OCI-LY7 (cell line): ENCODE results near the gene BRD9. TPM values are rescaled to one million over a fixed set of nuclear protein-coding genes. Genes with fewer than 3 reads are reported as not detected.
"Not testable (repeated sequence)": the region's sequence is repeated elsewhere in the genome, so short reads cannot be mapped to it uniquely, and the experiment has no call there.

Source experiments
- BruUV-seq: library from RNA; stranded (reverse); fragments of 400-500 nt; replicated peaks from 2 replicates; lab custom pipeline; 2021; lab: Mats Ljungman, UMichigan
- CTCF ChIA-PET: fragments of 300-600 bp; sonication (Branson Sonifier 250); formaldehyde crosslinking; loops from one replicate; lab custom pipeline; 2022; ENCODE audit warnings: antibody characterized with exemption; ENCODE audit not compliant: unreplicated experiment; lab: Charles Lee
- POLR2A ChIA-PET: fragments of 300-600 bp; sonication (Branson Sonifier 250); formaldehyde crosslinking; loops from one replicate; lab custom pipeline; 2022; ENCODE audit warnings: antibody characterized with exemption; lab: Charles Lee
- DNase-seq: peaks from one replicate; pipeline ENCODE4 v3.0.0-alpha.2; 2015; ENCODE audit warnings: low spot score
- H2AFZ ChIP-seq: fragments of 200-600 bp; sonication (generic), shearing (Covaris generic); 2 replicates; pipeline ENCODE4 v1.6.1; 2014; ENCODE audit warnings: mild to moderate bottlenecking, antibody characterized with exemption, low read length, moderate library complexity
- H3K27ac ChIP-seq: fragments of 200-600 bp; sonication (generic); 2 replicates; pipeline ENCODE4 v1.5.1; 2014; ENCODE audit warnings: mixed run types, low read depth, mild to moderate bottlenecking, moderate library complexity, low read length, inconsistent platforms; ENCODE audit not compliant: poor library complexity, severe bottlenecking
- H3K36me3 ChIP-seq: fragments of 200-600 bp; sonication (generic); 2 replicates; pipeline ENCODE4 v1.6.1; 2014; ENCODE audit warnings: mild to moderate bottlenecking, antibody characterized with exemption, low read length, moderate library complexity, mixed read lengths; ENCODE audit not compliant: insufficient read depth
- H3K4me1 ChIP-seq: fragments of 200-600 bp; sonication (generic); 2 replicates; pipeline ENCODE4 v1.5.1; 2014; ENCODE audit warnings: mild to moderate bottlenecking, low read length; ENCODE audit not compliant: insufficient read depth, poor library complexity, severe bottlenecking
- H3K4me2 ChIP-seq: fragments of 200-600 bp; sonication (generic); 2 replicates; pipeline ENCODE4 v1.6.1; 2014; ENCODE audit warnings: mild to moderate bottlenecking, low read length
- H3K4me3 ChIP-seq: fragments of 200-600 bp; sonication (generic); 2 replicates; pipeline ENCODE4 v1.5.1; 2014; ENCODE audit warnings: mild to moderate bottlenecking, low read depth, low read length; ENCODE audit not compliant: poor library complexity, severe bottlenecking
- H3K79me2 ChIP-seq: fragments of 200-600 bp; sonication (generic); 2 replicates; pipeline ENCODE4 v1.6.1; 2016; ENCODE audit warnings: low read depth, mild to moderate bottlenecking, low read length, moderate library complexity, mixed read lengths; ENCODE audit not compliant: insufficient read depth
- H3K9me2 ChIP-seq: fragments of 200-600 bp; sonication (generic); 2 replicates; pipeline ENCODE4 v1.6.1; 2016; ENCODE audit warnings: mild to moderate bottlenecking, low read length, mixed read lengths; ENCODE audit not compliant: insufficient read depth
- H3K9me3 ChIP-seq: fragments of 200-600 bp; sonication (generic); 2 replicates; pipeline ENCODE4 v1.6.1; 2014; ENCODE audit warnings: mild to moderate bottlenecking, mixed run types, low read length, mixed read lengths
- H4K20me1 ChIP-seq: fragments of 200-600 bp; sonication (generic); 2 replicates; pipeline ENCODE4 v1.6.1; 2014; ENCODE audit warnings: mild to moderate bottlenecking, antibody characterized with exemption, low read length, moderate library complexity, mixed read lengths; ENCODE audit not compliant: insufficient read depth
- intact Hi-C: fragments of 100-400 bp; cut with micrococcal nuclease; formaldehyde crosslinking; loops from one replicate; pipeline ENCODE4 v1.10.0; 2022; ENCODE audit not compliant: unreplicated experiment
- total RNA-seq, 2 experiments: library from RNA; depleted of rRNA in 1 of 2; stranded (reverse); fragments of >200 nt in 1 of 2; shearing (Covaris generic) in 1 of 2; gene quantifications; 2 replicates each; pipeline ENCODE4 v1.2.3, GENCODE V29; 2014 to 2022

The BRD9 gene
- total RNA-seq, 2 experiments from 2014 or later, result 46.7 to 78.7 TPM

DNA sequence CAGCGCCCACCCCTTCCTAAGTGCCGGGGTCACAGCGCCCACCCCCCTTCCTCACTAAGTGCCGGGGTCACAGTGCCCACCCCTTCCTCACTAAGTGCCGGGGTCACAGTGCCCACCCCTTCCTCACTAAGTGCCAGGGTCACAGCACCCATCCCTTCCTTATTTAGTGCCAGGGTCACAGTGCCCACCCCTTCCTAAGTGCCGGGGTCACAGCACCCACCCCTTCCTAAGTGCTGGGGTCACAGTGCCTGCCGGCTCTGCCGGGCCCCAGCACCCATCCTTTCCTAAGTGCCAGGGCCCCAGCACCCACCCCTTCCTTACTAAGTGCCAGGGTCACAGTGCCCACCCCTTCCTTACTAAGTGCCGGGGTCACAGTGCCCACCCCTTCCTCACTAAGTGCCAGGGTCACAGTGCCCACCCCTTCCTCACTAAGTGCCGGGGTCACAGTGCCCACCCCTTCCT, 51.6 kb downstream of the BRD9 start:
- H3K9me3 ChIP-seq, H3K79me2 ChIP-seq, H3K9me2 ChIP-seq, H3K4me2 ChIP-seq, H3K27ac ChIP-seq, DNase-seq, H3K4me1 ChIP-seq, H3K4me3 ChIP-seq, H2AFZ ChIP-seq, H3K36me3 ChIP-seq, POLR2A ChIA-PET, H4K20me1 ChIP-seq, BruUV-seq, CTCF ChIA-PET: not testable (repeated sequence)
- intact Hi-C loops, result loop anchor here (5.0 kb wide), 1 partner anchor 84 kb away; no protein-coding TSS in a partner anchor

DNA sequence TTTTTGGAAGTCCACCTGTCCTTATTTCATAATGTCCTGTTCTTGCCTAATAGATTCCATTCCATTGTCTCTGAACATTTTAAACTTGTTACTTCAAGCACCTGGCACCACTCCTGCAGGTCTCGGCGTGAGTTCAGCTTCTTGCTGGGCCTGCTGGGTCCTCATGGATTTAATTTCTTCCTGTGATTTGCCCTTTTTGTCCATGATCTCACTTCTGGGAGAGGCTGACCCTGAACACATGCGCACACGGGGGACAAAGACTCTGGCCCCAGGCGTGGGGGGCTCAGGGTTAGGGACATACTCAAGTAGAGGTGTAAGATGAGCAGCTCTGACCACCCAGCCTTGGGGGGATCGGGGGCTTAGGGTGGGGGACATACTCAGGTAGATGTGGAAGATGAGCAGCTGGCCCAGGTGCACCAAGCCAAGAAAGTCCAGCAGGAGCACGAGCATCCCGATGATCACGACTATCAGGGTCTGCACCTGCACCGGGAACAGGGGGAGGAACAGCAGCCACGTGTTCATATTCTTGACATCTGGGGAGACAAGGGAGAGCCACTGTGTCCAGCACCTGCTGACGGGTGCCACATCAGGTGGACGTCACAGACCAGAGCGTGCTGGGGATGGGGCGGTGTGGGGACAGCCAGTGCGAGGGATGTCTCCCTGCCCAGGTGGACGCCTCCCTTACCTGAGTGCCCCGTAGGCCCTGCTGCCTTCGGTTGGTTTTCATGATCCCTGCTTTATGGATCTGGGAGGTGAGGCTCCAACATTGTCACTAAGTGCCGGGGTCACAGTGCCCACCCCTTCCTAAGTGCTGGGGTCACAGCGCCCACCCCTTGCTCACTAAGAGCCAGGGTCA, 52.3 kb downstream of the BRD9 start:
- intact Hi-C loops, result loop anchor here (5.0 kb wide), 1 partner anchor 83 kb away; no protein-coding TSS in a partner anchor
- H3K4me1 ChIP-seq, H3K9me3 ChIP-seq, H3K27ac ChIP-seq, H2AFZ ChIP-seq, H3K4me3 ChIP-seq, H3K4me2 ChIP-seq, CTCF ChIA-PET, H3K79me2 ChIP-seq, H3K9me2 ChIP-seq, H4K20me1 ChIP-seq, H3K36me3 ChIP-seq, DNase-seq, POLR2A ChIA-PET, BruUV-seq: not testable (repeated sequence)

GRCh38 chr5:838431-838851, 54.2 kb downstream of the BRD9 start:
- BruUV-seq, H3K4me1 ChIP-seq, CTCF ChIA-PET, H2AFZ ChIP-seq, DNase-seq, H4K20me1 ChIP-seq, POLR2A ChIA-PET, H3K27ac ChIP-seq, H3K4me2 ChIP-seq, H3K4me3 ChIP-seq, H3K79me2 ChIP-seq, H3K9me3 ChIP-seq, intact Hi-C loops, H3K9me2 ChIP-seq, H3K36me3 ChIP-seq: not testable (repeated sequence)

DNA sequence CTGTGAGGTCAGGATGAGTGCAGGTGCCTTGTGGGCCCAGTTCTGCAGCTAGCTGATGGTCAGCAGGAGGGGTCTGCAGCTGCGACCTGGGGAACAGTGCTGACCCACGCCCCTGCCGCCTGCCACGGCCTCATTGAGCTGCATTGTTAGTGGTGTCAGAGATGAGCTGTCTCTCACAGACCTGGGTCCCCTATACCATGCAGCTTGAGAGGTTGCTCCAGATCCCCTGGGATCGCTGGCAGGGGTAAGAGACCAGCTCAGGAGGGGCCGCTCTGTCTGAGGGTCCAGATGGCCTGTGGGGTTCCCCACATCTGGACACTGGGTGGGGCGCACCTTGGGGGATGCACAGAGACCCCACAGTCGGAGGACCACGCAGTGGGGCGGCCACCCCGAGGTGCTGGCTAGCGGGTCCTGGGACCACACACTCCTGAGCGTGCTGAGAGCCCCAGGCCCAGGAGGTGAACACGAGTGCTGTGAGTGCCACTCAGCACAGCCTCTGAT, 54.9 kb downstream of the BRD9 start:
- H2AFZ ChIP-seq, H3K4me1 ChIP-seq, H3K4me2 ChIP-seq, H4K20me1 ChIP-seq, H3K79me2 ChIP-seq, BruUV-seq, DNase-seq, CTCF ChIA-PET, H3K36me3 ChIP-seq, intact Hi-C loops, H3K9me2 ChIP-seq, H3K4me3 ChIP-seq, H3K27ac ChIP-seq, H3K9me3 ChIP-seq, POLR2A ChIA-PET: not testable (repeated sequence)

DNA sequence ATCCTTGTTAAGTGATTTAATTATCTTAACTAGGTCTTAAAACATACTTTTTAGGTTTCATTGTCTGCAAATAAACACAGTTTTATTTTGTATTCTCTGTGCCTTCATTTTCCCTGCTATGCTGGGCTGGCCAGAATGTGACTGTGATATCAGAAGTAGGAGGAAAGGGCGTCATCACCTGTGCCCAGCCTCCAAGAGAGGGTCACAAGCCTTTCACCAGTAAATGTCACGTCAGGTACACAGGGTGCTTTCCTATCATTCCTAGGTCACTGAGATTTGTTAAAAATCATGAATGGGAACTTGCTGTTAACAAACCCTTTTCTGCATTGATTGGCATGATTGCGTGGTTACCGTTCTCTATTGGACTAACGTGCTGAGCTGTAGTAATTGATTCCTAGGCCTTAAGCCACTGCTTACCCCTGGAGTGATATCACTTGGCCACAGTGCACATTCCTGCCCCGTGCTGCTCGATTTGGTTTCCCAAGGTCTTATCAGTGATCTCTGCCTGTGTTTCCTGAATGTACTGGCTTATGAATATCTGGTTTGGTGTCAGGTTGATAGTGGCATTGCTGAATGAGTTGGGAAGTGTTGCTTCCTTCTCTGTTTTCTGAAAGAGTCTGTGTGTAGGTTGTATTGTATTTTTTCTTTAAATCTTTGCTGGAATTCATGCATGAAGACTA, 56.5 kb downstream of the BRD9 start:
- H3K9me2 ChIP-seq, H3K27ac ChIP-seq, H4K20me1 ChIP-seq, DNase-seq, H3K79me2 ChIP-seq, BruUV-seq, H2AFZ ChIP-seq, CTCF ChIA-PET, intact Hi-C loops, H3K4me1 ChIP-seq, POLR2A ChIA-PET, H3K4me3 ChIP-seq, H3K9me3 ChIP-seq, H3K36me3 ChIP-seq, H3K4me2 ChIP-seq: not testable (repeated sequence)

- CTCF ChIA-PET, result not testable (repeated sequence)
Observed at GRCh38 chr5:834013-834412, 58.6 kb downstream of the BRD9 start.

More at GRCh38 chr5:834013-834412, 58.6 kb downstream of the BRD9 start:
- H3K4me1 ChIP-seq, intact Hi-C loops, H3K27ac ChIP-seq, POLR2A ChIA-PET, H3K36me3 ChIP-seq, H3K4me3 ChIP-seq, H2AFZ ChIP-seq, H3K9me3 ChIP-seq, H3K9me2 ChIP-seq, BruUV-seq, H4K20me1 ChIP-seq, H3K79me2 ChIP-seq, DNase-seq, H3K4me2 ChIP-seq: not testable (repeated sequence)
